ENCODE results near the gene PCK1. TPM values are rescaled to one million over a fixed set of nuclear protein-coding genes. Genes with fewer than 3 reads are reported as not detected.

Gene PCK1
- total RNA-seq, 1 donor from 2014 or later, result not detected

GRCh38 chr20:57582029-57582378 lies 21.1 kb downstream of the PCK1 start:
- Mint-ChIP-seq H3K4me3 (ENCODE audit: unreplicated experiment) (peak overlapping the region; percentile 31), H3K9me3 (ENCODE audit: unreplicated experiment) (no peaks in the 10 kb centered on the region), H3K27ac (ENCODE audit: unreplicated experiment) (no peak overlapping the region), H3K4me1 (ENCODE audit: unreplicated experiment) (no peaks in the 10 kb centered on the region), H3K36me3 (ENCODE audit: low read depth, unreplicated experiment) (no peaks in the 10 kb centered on the region), H3K27me3 (ENCODE audit: unreplicated experiment) (peaks cover 12% of the 10 kb centered on the region)
- no peak for DNase-seq (ENCODE audit: low spot score)
- no peak for TF ChIP-seq CTCF (IDR thresholded peaks at IDR 0.05; ENCODE audit: unreplicated experiment)

DNA sequence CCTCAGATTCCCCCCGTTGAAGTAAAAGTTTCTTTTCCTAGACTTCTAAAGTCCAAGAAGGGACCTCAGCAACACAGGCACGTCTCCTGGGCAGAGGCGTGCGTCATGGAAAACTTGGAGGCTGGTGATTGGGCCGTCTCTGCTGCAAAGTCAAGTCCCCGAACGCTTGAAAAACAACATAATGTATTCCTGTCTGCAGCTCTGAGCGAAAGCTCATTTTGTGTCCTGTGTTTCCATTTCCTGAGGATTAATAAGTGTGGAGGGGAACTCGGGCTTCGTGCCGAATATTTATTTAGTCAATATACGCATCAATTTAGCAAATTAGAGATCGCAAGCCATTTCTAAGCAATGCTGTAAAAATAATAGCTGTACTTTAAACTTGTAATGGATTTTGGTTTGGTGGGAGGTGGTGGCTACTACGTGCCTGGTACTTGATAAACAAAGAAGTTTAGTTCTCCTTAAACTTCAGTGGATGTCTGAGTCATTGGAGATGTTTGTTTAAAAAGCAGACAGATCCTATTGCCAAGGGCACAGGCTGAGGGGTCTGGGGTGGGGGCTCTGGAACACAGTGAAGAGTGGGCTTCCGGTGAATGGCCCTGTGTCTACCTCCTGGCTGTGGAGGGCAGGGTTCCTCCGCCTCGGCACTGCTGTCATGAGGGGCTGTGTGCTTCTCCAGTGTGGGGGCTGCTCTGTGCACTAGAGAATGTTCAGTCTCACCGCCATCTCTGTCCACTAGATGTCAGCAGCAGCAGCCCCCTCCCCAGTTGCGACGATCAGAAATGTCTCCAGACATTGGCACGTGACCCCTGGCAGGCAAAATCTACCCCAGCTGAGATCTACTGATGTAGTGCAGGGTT lies 21.8 kb downstream of the PCK1 start:
- no peak overlapping the region for H3K4me3 Mint-ChIP-seq (ENCODE audit: unreplicated experiment)
- H3K9me3 Mint-ChIP-seq (ENCODE audit: unreplicated experiment), result no peaks in the 10 kb centered on the region
- DNase-seq (ENCODE audit: low spot score), result peak; percentile 52
- H3K27ac Mint-ChIP-seq (ENCODE audit: unreplicated experiment), result no peak overlapping the region
- no peaks in the 10 kb centered on the region for H3K36me3 Mint-ChIP-seq (ENCODE audit: low read depth, unreplicated experiment)
- peak; percentile 52 for TF ChIP-seq CTCF (IDR thresholded peaks at IDR 0.05; ENCODE audit: unreplicated experiment)
- no peaks in the 10 kb centered on the region for H3K4me1 Mint-ChIP-seq (ENCODE audit: unreplicated experiment)
- H3K27me3 Mint-ChIP-seq (ENCODE audit: unreplicated experiment), result peaks cover 12% of the 10 kb centered on the region

DNA sequence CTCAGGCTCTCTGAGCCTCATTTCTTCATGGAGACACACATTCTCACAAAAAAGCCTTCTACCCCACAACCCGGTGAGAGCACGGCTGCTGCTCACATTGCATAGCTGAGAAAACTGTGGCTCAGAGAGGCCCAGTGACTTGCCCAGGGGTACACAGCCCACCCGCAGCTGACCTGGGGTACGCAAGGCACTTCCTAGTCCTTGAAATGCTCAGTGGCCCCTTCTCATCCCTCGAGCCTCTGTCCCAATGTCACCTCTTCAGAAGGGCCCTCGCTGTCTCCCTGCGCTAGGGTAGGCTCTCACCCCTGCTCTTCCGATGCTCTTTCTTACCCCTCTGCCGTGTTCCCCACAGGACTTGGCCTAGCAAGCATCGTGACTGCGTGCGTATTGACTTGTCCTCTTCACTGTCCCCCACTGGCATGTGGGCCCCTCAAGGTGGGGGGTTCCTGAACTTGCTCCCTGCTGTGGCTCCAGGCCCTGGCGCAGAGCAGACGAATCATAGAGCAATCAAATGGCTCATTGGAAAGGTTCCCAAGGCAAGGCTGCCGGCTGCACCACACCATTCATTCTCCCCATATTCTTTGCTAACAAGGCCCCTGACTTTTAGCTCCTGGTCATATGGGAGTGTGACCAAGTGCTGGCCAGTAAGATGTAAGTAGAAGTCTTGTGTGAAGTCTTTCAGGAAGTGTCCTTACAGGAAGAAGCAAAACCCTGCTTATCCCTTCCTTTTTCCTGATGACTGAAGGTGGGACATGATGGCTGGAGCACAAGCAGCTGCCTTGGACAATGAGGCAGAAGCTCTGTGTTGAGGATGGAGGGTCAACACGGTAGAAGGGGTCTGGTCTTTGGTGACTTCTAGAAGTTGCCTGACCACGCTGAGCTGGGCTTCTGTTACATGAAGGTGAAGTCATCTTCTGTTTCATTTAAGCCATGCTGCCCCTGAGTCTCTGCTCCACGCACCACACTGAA lies 22.7 kb downstream of the PCK1 start:
- H3K36me3 Mint-ChIP-seq (ENCODE audit: low read depth, unreplicated experiment), result no peaks in the 10 kb centered on the region
- DNase-seq (ENCODE audit: low spot score), result no peak
- H3K9me3 Mint-ChIP-seq (ENCODE audit: unreplicated experiment), result no peaks in the 10 kb centered on the region
- peaks cover 12% of the 10 kb centered on the region for H3K27me3 Mint-ChIP-seq (ENCODE audit: unreplicated experiment)
- no peaks in the 10 kb centered on the region for H3K4me1 Mint-ChIP-seq (ENCODE audit: unreplicated experiment)
- peak; percentile 24 for TF ChIP-seq CTCF (IDR thresholded peaks at IDR 0.05; ENCODE audit: unreplicated experiment)
- no peak overlapping the region for H3K4me3 Mint-ChIP-seq (ENCODE audit: unreplicated experiment)
- no peak overlapping the region for H3K27ac Mint-ChIP-seq (ENCODE audit: unreplicated experiment)

DNA sequence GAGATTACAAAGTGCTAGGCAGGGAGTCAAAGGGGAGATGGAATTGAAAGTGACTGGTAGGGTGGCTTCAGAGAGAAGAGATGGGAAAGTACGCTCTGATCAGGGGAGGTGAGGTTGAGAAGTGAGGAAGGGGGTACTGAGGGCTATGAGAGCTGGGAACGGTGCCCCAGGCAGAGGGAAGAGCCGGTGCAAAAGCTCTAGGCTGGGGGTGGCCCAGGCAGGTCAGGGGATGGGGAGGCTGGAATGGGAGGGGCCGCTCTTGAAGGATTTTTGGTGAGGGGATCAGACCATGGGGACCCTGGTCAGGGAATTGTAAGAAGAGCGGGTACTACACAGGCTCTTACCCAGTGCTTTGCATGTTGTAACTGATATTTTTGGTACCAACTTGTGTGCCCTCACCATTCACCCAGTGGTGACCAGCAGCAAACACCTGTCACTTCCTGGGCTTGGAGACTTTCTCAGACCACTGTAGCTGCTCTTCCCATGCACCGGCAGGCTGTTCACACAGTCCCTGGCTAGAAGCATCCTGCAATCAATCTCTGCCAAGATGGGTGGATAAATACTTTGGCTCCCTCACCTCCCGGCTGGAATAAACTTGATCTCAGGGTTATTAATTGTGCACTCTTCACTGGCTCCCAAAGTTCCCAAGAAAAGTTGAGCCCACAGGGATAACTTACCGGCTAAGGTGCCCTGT lies 24.0 kb downstream of the PCK1 start:
- Mint-ChIP-seq H3K27me3 (ENCODE audit: unreplicated experiment) (peaks cover 12% of the 10 kb centered on the region), H3K27ac (ENCODE audit: unreplicated experiment) (no peak overlapping the region), H3K9me3 (ENCODE audit: unreplicated experiment) (no peaks in the 10 kb centered on the region), H3K36me3 (ENCODE audit: low read depth, unreplicated experiment) (no peaks in the 10 kb centered on the region), H3K4me3 (ENCODE audit: unreplicated experiment) (no peak overlapping the region), H3K4me1 (ENCODE audit: unreplicated experiment) (no peaks in the 10 kb centered on the region)
- no peak for TF ChIP-seq CTCF (IDR thresholded peaks at IDR 0.05; ENCODE audit: unreplicated experiment)
- no peak for DNase-seq (ENCODE audit: low spot score)

All from endothelial cell (in vitro differentiated cells).